ENCODE data around the gene SPATA9. TPM values are rescaled to one million over a fixed set of nuclear protein-coding genes. Genes with fewer than 3 reads are reported as not detected.
A peak's percentile ranks its signal among the peaks of the same experiment; 100 is the strongest.

SPATA9 gene
- total and polyA plus RNA-seq, 9 of the 15 experiments (the other 6 are each of a cell fraction or from before 2014, with no cell fraction given) = 0.16 to 5.5 (median 0.39) TPM; not detected in 3

DNA sequence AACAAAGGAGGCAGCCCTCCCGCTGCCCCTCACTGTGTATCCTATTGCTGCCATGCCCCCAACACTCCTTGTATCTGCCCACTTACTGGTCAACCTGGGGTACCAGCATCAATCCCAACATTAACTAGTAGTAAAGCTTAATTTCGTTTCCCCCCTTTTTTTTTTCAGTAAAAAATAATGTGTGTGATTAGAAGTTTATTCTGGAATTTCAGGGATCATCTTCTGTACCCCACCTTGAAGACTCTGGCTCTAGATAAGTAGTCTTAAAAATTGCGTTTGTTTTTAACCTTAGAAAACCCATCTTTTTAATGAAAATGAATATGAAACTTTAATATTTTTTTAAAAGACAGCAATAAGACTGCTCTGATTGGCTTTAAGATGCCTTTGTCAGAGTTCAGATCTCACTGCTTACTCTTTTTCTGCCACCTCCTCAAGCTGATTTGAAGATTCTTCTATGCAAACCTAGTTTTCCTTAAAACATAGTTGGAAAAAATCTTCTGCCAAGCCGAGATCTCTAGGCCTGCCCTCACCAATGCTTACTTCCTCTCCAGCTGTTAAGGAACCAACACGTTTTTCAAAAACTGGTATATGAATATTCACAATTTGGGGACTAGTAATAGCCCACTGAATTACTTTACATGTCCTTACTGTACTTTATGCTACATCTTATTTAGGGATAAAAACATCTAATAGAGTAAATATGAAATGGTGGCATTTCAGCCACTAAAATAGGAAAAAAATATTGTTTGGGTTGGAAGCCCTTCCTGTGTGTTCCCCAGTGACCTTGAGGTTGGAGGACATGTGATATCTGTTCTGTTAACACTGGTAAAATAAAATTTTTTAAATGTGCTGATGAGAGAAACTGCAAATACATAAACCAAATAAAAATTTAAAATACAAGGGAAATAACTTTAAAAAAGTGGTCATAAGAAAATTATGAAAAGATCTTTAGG lies 44.3 kb upstream of the SPATA9 start (continued):
- no peak for TF ChIP-seq PATZ1 (CRISPR knock-in tag; IDR thresholded peaks at IDR 0.05; ENCODE audit: borderline replicate concordance)
- no peak; the same call in 1 of the 2 replicates for TF ChIP-seq ZNF197 (CRISPR knock-in tag; IDR thresholded peaks at IDR 0.05; ENCODE audit: low read depth)
- no peak for TF ChIP-seq KHSRP (IDR thresholded peaks at IDR 0.05)
- TF ChIP-seq MTF1 (CRISPR knock-in tag; IDR thresholded peaks at IDR 0.05; ENCODE audit: borderline replicate concordance) = no peak
- TF ChIP-seq KDM5B (IDR thresholded peaks at IDR 0.05; ENCODE audit: insufficient replicate concordance, low read depth, low read length) = no peak
- 0 out of 2 replicates have a peak, but pooled peaks have one; percentile 32 for TF ChIP-seq SMAD4 (CRISPR knock-in tag; conservative IDR thresholded peaks at IDR 0.05)
- no peak for TF ChIP-seq NBN (IDR thresholded peaks at IDR 0.05; ENCODE audit: low read depth)
- no peak for TF ChIP-seq MCM2 (IDR thresholded peaks at IDR 0.05; ENCODE audit: low read depth)
- no peak for TF ChIP-seq CREM (IDR thresholded peaks at IDR 0.05; ENCODE audit: low read depth)
- no peak for TF ChIP-seq TRIM24 (IDR thresholded peaks at IDR 0.05)
